ENCODE results near the gene KPNA4.

The KPNA4 gene, protein sequence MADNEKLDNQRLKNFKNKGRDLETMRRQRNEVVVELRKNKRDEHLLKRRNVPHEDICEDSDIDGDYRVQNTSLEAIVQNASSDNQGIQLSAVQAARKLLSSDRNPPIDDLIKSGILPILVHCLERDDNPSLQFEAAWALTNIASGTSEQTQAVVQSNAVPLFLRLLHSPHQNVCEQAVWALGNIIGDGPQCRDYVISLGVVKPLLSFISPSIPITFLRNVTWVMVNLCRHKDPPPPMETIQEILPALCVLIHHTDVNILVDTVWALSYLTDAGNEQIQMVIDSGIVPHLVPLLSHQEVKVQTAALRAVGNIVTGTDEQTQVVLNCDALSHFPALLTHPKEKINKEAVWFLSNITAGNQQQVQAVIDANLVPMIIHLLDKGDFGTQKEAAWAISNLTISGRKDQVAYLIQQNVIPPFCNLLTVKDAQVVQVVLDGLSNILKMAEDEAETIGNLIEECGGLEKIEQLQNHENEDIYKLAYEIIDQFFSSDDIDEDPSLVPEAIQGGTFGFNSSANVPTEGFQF

DNA sequence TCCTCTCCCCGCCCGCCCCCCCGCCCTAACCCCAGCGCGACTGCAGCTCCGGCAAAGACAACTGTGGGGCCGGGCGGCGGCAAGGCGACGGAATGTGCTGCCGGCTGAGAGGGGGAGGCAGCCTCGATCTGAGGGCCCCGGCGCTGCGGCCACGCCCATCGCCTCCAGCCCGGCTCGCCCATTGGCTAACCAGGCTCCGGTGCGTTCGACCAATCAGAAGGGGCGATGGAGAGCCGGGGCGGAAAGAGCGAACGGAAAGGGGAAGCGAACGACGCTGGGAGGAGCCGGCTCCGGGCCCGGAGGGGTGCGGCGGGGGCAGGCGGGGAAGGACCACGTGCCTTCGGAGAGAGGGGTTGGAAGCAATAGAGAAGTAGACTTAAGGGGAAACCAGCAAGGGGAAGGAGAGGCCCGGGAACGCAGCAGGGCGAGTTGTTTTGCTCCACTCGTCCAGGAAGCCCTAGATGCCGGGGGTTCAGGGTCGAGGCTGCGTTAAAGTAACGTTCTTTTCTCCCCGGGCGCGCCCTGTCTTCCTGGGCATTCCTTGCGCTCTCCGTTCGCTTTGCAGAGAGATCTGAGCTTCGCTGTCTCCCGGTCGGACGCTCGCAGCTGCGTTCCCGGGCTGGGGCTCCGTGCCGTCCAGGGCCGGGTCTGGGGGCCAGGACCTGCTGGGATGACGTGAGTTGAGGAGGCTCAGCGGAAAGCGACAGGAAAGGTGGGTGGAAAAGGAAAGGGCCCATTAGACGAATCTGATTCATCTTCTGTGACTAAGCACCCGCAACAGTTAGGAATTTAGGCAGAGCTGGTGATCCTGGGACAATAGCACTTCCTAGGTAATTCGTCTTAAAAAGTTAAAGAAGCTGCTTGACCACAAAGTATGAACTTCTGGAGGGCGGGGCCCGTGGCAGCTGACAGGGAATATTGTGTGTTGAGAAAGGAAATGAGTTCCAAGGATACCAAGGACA, at the start of gene KPNA4:
Gene KPNA4 (minus strand): TSS at position 130 of the 962 bp plus-strand sequence. CDS start 289 bp downstream, outside the sequence.
- TF ChIP-seq, protein P1, sequence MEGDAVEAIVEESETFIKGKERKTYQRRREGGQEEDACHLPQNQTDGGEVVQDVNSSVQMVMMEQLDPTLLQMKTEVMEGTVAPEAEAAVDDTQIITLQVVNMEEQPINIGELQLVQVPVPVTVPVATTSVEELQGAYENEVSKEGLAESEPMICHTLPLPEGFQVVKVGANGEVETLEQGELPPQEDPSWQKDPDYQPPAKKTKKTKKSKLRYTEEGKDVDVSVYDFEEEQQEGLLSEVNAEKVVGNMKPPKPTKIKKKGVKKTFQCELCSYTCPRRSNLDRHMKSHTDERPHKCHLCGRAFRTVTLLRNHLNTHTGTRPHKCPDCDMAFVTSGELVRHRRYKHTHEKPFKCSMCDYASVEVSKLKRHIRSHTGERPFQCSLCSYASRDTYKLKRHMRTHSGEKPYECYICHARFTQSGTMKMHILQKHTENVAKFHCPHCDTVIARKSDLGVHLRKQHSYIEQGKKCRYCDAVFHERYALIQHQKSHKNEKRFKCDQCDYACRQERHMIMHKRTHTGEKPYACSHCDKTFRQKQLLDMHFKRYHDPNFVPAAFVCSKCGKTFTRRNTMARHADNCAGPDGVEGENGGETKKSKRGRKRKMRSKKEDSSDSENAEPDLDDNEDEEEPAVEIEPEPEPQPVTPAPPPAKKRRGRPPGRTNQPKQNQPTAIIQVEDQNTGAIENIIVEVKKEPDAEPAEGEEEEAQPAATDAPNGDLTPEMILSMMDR (IDR thresholded peaks at IDR 0.05; ENCODE audit: control insufficient read depth, extremely low read depth, insufficient read depth): no peak
- DNase-seq (ENCODE audit: low read depth): peak; percentile 77
- H3K4me3 ChIP-seq (ENCODE audit: low read depth, low read length): peak within 1 kb of the TSS; percentile 84

DNA sequence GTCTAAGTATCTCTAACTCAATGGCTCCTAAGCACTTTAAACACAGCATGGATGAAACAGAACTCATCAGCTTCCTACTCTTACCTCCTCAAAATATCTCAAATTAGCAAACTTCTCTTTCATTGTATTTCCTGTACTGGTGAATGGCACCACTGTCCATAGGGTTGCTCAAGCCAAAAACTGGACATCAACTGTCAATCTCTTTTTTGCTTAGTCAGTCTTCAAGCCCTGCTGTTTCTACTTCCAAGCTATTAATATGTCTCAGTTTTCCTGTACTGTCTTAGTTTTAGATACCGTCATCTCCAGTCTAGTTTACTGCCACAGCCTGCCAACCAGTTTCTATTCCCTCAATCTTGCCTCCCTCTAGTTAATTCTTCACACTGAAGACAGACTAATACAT, 48.3 kb upstream of the KPNA4 start:
- H3K4me3 ChIP-seq (ENCODE audit: low read depth, low read length): no peak overlapping the region

DNA sequence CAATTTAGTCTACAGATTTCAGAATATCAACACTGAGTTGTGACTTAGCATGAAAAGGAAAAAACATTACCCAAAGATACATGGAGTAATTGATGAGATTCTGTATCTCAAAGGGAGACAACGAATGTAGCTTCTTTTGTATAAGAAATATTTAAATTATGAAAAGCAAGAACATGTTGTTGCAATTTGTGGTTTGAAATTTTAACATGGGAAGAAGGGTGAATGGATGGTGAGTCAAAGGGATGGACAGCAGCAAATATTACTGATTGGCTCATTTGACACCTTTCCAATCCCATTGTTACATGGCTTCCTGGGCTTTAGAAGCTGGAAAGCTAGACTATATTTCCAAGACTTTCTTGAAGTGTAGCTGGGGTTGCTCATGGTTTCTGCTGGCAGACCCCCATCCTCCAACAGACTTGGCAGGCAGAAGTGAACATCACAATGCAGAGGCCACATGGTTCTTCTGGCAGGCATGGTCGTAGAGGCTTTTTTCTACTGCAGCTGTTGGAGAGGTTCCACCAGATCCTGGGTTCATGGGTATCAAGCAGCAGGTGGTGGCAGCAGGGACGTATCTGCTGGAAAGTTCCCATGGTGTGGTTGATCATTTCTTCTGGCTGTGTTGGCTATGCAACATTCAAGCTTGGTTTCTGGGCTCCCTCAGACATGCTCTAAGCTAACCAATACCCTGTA, 47.2 kb upstream of the KPNA4 start:
- DNase-seq (ENCODE audit: low read depth): no peak
- TF ChIP-seq, protein P1 (IDR thresholded peaks at IDR 0.05; ENCODE audit: control insufficient read depth, extremely low read depth, insufficient read depth): no peak

More for the DNA sequence above, 48.3 kb upstream of the KPNA4 start:
- TF ChIP-seq, protein P1 (IDR thresholded peaks at IDR 0.05; ENCODE audit: control insufficient read depth, extremely low read depth, insufficient read depth): no peak
- DNase-seq (ENCODE audit: low read depth): no peak

DNA sequence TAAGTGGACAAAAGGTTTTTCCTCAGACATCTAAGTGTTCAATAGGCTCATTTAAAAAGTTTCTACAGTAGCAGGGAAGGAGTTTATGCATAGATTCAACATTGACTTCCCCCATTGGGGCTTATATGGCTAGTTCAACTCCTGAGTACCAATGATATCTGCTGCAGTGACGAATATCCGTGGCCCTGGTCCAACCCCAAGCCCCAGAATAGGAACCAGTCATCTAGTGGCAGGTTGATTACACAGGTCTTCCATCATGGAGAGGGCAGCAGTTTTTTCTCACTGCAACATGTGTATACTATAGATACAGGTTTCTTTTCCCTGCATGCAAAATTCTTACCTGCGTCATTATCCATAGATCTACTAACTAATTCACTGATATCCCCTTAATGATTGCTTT, 45.8 kb upstream of the KPNA4 start:
- H3K4me3 ChIP-seq (ENCODE audit: low read depth, low read length): no peak overlapping the region
- TF ChIP-seq, protein P1 (IDR thresholded peaks at IDR 0.05; ENCODE audit: control insufficient read depth, extremely low read depth, insufficient read depth): no peak
- DNase-seq (ENCODE audit: low read depth): no peak

More for the DNA sequence above, 47.2 kb upstream of the KPNA4 start:
- H3K4me3 ChIP-seq (ENCODE audit: low read depth, low read length): no peak overlapping the region

DNA sequence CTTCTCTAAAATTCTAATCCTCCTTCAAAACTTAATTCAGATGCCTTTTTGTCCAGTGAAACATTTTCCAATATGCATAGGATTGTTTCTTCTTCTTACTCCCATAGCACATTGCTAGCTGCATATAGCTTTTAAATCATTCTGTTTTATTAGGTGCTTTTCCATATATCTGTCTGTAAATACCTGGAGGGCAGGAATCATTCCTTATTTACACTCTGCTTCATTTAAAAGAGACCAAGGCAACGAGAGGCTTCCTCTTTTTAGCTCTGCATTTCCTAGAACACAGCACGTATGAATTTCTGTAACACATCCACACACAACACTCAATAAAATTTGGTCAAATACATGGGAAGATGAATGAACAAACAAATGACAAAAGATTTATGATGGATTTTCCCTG, 43.5 kb upstream of the KPNA4 start:
- DNase-seq (ENCODE audit: low read depth): no peak
- TF ChIP-seq, protein P1 (IDR thresholded peaks at IDR 0.05; ENCODE audit: control insufficient read depth, extremely low read depth, insufficient read depth): no peak
- H3K4me3 ChIP-seq (ENCODE audit: low read depth, low read length): no peak overlapping the region

DNA sequence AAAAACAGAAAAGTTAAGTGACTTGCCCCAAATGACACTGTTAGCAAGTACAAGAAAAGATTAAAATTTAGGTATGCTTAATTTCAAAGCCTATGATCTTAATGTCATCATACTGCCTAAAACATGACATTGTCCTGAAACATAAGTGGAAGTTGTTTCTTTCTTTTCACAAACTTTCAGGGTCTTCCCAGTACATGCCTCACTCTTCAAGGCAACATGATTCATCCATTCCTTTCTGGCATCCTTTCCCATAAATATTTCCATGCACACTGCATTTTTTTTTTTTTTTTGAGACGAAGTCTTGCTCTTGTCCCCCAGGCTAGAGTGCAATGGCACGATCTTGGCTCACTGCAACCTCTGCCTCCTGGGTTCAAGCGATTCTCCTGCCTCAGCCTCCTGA, 42.5 kb upstream of the KPNA4 start:
- no peak overlapping the region for H3K4me3 ChIP-seq (ENCODE audit: low read depth, low read length)
- DNase-seq (ENCODE audit: low read depth): no peak
- TF ChIP-seq, protein P1 (IDR thresholded peaks at IDR 0.05; ENCODE audit: control insufficient read depth, extremely low read depth, insufficient read depth): no peak

Data from LNCaP clone FGC (cell line).